DND-41 (cell line): Measurements from ENCODE around the gene PSMD2.

Experiments used
- ATAC-seq: fragments of 200-7000 bp; cut with Tn5 transposase; 3 replicates; pipeline ENCODE4 v1.9.1; 2021; ENCODE audit warnings: low read depth; ENCODE audit not compliant: insufficient read depth
- DNase-seq: peaks from one replicate; pipeline ENCODE4 v3.0.0-alpha.2; 2020
- H2AFZ ChIP-seq: 2 replicates; pipeline ENCODE4 v1.6.0; 2012; ENCODE audit warnings: low read depth, low read length
- H3K27ac ChIP-seq: 2 replicates; pipeline ENCODE4 v1.5.1; 2012; ENCODE audit warnings: low read length, inconsistent platforms
- H3K27me3 ChIP-seq: fragments of 200-600 bp; sonication (generic); 2 replicates; pipeline ENCODE4 v1.6.0; 2012; ENCODE audit warnings: low read length, mild to moderate bottlenecking, inconsistent platforms; ENCODE audit not compliant: insufficient read depth, poor library complexity
- H3K36me3 ChIP-seq: 2 replicates; pipeline ENCODE4 v1.5.1; 2012; ENCODE audit warnings: low read length, inconsistent platforms; ENCODE audit not compliant: insufficient read depth
- H3K4me1 ChIP-seq: 2 replicates; pipeline ENCODE4 v1.5.1; 2012; ENCODE audit warnings: mild to moderate bottlenecking, low read length; ENCODE audit not compliant: insufficient read depth
- H3K4me2 ChIP-seq: 2 replicates; pipeline ENCODE4 v1.6.0; 2012; ENCODE audit warnings: mild to moderate bottlenecking, moderate library complexity, low read length, inconsistent platforms; ENCODE audit not compliant: insufficient read depth
- H3K4me3 ChIP-seq, 2 experiments: fragments of 200-600 bp in 1 of 2; shearing (Covaris generic) in 1 of 2; 2 replicates each; pipeline ENCODE4 v1.5.1; 2012 to 2016; ENCODE audit warnings: inconsistent platforms in 2 of 2, low read length in 2 of 2, mild to moderate bottlenecking in 2 of 2, low read depth in 1 of 2, moderate library complexity in 1 of 2
- H3K79me2 ChIP-seq: 2 replicates; pipeline ENCODE4 v1.6.0; 2012; ENCODE audit warnings: low read length, inconsistent platforms; ENCODE audit not compliant: insufficient read depth
- H3K9ac ChIP-seq: 2 replicates; pipeline ENCODE4 v1.6.0; 2012; ENCODE audit warnings: low read depth, mild to moderate bottlenecking, inconsistent platforms, low read length, moderate library complexity
- H3K9me3 ChIP-seq: 2 replicates; pipeline ENCODE4 v1.5.1; 2012; ENCODE audit warnings: low read length, moderate library complexity, mild to moderate bottlenecking, inconsistent platforms; ENCODE audit not compliant: insufficient read depth, severe bottlenecking
- H4K20me1 ChIP-seq: 2 replicates; pipeline ENCODE4 v1.6.0; 2012; ENCODE audit warnings: low read length; ENCODE audit not compliant: insufficient read depth
- CTCF ChIP-seq: IDR thresholded peaks from 2 replicates; pipeline ENCODE4 v1.5.1; 2012; ENCODE audit warnings: borderline replicate concordance, low read length, moderate library complexity, mild to moderate bottlenecking; ENCODE audit not compliant: poor library complexity, severe bottlenecking; ENCODE audit errors: extremely low read depth
- EZH2 ChIP-seq: IDR thresholded peaks from 3 replicates; pipeline ENCODE4 v1.6.1; 2012; ENCODE audit warnings: borderline replicate concordance, low read depth, mild to moderate bottlenecking, moderate library complexity, low read length, inconsistent platforms; ENCODE audit not compliant: severe bottlenecking

The PSMD2 gene

DNA sequence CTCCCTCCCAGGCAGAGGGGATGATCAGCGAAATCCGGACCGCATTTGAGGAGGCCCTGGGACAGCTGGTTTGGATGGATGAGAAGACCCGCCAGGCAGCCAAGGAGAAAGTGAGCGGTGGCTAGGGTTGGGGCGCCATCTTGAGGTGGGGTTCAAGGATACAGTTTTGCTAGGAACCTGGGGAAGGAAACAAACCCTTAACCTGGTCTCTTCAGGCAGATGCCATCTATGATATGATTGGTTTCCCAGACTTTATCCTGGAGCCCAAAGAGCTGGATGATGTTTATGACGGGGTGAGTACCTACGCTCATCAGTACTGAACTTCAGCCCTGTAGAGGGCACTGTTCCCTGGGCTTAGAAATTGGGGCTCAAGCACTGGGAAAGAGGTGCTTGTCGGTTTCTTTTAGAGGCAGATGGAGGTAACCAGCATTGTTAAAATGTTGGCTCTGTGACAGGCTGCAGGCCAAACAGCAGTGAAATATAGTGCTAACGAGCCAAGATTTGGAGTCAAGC, 9.6 kb upstream of the PSMD2 start:
- peak; percentile 73 for DNase-seq
- H3K36me3 ChIP-seq: no peaks in the 10 kb centered on the region
- H3K27me3 ChIP-seq: peaks cover 7% of the 10 kb centered on the region
- no peaks in the 10 kb centered on the region for H3K4me1 ChIP-seq
- no peaks in the 10 kb centered on the region for H4K20me1 ChIP-seq
- no peak overlapping the region for H3K9ac ChIP-seq
- no peaks in the 10 kb centered on the region for H3K79me2 ChIP-seq
- ATAC-seq: peak; percentile 90
- no peak overlapping the region for H2AFZ ChIP-seq
- H3K9me3 ChIP-seq: no peaks in the 10 kb centered on the region
- H3K4me2 ChIP-seq: no peak overlapping the region
- H3K4me3 ChIP-seq: no peak overlapping the region
- H3K27ac ChIP-seq: no peak overlapping the region
- TF ChIP-seq CTCF: peak; percentile 82
- no peak for TF ChIP-seq EZH2

DNA sequence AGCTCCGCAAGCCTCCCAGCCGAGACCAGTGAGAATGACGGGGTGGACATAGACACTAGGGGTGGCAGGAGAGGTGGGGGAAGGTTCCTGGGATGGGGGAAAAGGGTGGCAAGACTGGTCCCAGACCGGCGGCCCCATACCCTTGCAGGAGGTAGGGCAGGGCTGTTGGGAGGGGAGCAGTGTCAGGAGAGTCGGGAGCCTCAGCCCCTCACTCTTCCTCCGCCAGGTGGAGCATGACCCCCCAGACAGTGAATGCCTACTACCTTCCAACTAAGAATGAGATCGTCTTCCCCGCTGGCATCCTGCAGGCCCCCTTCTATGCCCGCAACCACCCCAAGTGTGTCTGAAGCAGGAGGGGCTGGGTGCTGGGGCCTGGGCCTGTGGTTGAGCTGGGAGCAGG, 8.7 kb upstream of the PSMD2 start:
- Histone ChIP-seq H2AFZ (no peak overlapping the region), H3K4me1 (no peaks in the 10 kb centered on the region), H4K20me1 (no peaks in the 10 kb centered on the region), H3K27me3 (peaks cover 7% of the 10 kb centered on the region), H3K4me3 (no peak overlapping the region), H3K36me3 (no peaks in the 10 kb centered on the region), H3K9me3 (no peaks in the 10 kb centered on the region), H3K27ac (no peak overlapping the region), H3K9ac (no peak overlapping the region), H3K4me2 (no peak overlapping the region), H3K79me2 (no peaks in the 10 kb centered on the region)
- no peak for DNase-seq
- ATAC-seq: no peak
- TF ChIP-seq EZH2 (no peak), CTCF (no peak)

DNA sequence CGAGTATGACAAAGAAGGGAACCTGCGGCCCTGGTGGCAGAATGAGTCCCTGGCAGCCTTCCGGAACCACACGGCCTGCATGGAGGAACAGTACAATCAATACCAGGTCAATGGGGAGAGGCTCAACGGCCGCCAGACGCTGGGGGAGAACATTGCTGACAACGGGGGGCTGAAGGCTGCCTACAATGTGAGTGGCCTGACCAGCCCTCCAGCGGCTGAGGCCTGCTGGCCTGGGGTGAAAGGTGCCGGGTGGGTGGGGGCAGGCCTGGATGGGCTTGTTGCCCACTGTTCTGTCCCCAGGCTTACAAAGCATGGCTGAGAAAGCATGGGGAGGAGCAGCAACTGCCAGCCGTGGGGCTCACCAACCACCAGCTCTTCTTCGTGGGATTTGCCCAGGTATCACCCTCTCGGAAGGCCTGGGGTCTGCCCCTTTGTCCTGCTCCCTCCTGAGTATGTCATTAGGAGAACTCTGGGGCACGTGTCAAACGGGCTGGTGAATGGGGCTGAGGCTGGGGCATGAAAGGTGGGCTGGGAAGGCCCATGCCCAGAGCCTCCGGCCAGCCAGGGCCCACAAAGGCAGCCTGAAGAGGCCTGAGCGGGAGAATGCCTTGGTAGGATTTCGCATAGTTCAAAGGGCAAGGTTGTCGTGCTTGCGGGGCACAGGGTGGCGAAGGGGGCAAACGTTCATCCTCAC, 7.8 kb upstream of the PSMD2 start:
- Histone ChIP-seq H3K4me1 (no peaks in the 10 kb centered on the region), H3K36me3 (no peaks in the 10 kb centered on the region), H3K9me3 (no peaks in the 10 kb centered on the region), H3K9ac (no peak overlapping the region), H3K27ac (no peak overlapping the region), H3K27me3 (peaks cover 7% of the 10 kb centered on the region), H4K20me1 (no peaks in the 10 kb centered on the region), H3K4me3 (no peak overlapping the region), H3K79me2 (no peaks in the 10 kb centered on the region), H2AFZ (no peak overlapping the region), H3K4me2 (no peak overlapping the region)
- TF ChIP-seq EZH2 (no peak), CTCF (no peak)
- ATAC-seq: no peak
- no peak for DNase-seq
